MCF 10A (cell line): ENCODE results near the gene TMEM132A. TPM values are rescaled to one million over a fixed set of nuclear protein-coding genes. Genes with fewer than 3 reads are reported as not detected.

ENCODE experiments used
- Bru-seq: library from RNA; stranded (reverse); fragments of 400-500 nt; gene quantifications from one replicate; lab custom pipeline; 2021; lab: Mats Ljungman, UMichigan
- BruChase-seq, 2 experiments: library from RNA; stranded (reverse); fragments of 400-500 nt; gene quantifications; one replicate each; lab custom pipeline; 2021; lab: Mats Ljungman, UMichigan
- BruUV-seq: library from RNA; stranded (reverse); fragments of 400-500 nt; replicated peaks from 2 replicates; lab custom pipeline; 2021; lab: Mats Ljungman, UMichigan
- CTCF ChIA-PET: fragments of 300-600 bp; sonication (Branson Sonifier 250); formaldehyde crosslinking; extraction: SDS; loops from one replicate; lab custom pipeline; 2021; ENCODE audit warnings: antibody characterized with exemption, inconsistent platforms; lab: Yijun Ruan, JAX
- POLR2A ChIA-PET: fragments of 300-600, 350-650 bp; sonication (Branson Sonifier 250); formaldehyde crosslinking; extraction: SDS; loops from one replicate; lab custom pipeline; 2020; ENCODE audit warnings: antibody characterized with exemption, inconsistent platforms; lab: Yijun Ruan, JAX
- DNase-seq: peaks from one replicate; pipeline ENCODE4 v3.0.0-alpha.2; 2018; ENCODE audit not compliant: unreplicated experiment
- H3K27ac Mint-ChIP-seq: one replicate; pipeline ENCODE4 v1.8.0; 2022; ENCODE audit warnings: mild to moderate bottlenecking, low read depth, mixed read lengths; ENCODE audit not compliant: unreplicated experiment
- H3K27me3 Mint-ChIP-seq: one replicate; pipeline ENCODE4 v1.8.0; 2022; ENCODE audit warnings: mixed read lengths; ENCODE audit not compliant: insufficient read depth, unreplicated experiment
- H3K36me3 Mint-ChIP-seq: one replicate; pipeline ENCODE4 v1.8.0; 2022; ENCODE audit warnings: mild to moderate bottlenecking, moderate library complexity, mixed read lengths; ENCODE audit not compliant: insufficient read depth, unreplicated experiment
- H3K4me1 Mint-ChIP-seq: one replicate; pipeline ENCODE4 v1.8.0; 2022; ENCODE audit warnings: mixed read lengths; ENCODE audit not compliant: insufficient read depth, unreplicated experiment
- H3K4me3 Mint-ChIP-seq: one replicate; pipeline ENCODE4 v1.8.0; 2022; ENCODE audit warnings: mild to moderate bottlenecking, moderate library complexity, mixed read lengths; ENCODE audit not compliant: unreplicated experiment
- H3K9me3 Mint-ChIP-seq: one replicate; pipeline ENCODE4 v1.8.0; 2022; ENCODE audit warnings: mixed read lengths; ENCODE audit not compliant: unreplicated experiment
- CTCF ChIP-seq: fragments of 200-600 bp; IDR thresholded peaks from one replicate; pipeline ENCODE4 v1.8.0; 2022; ENCODE audit warnings: antibody characterized with exemption, mild to moderate bottlenecking; ENCODE audit not compliant: unreplicated experiment
- intact Hi-C: fragments of 100-400 bp; cut with micrococcal nuclease; formaldehyde crosslinking; loops from 2 replicates; pipeline ENCODE4 v1.14.1; 2022
- long read RNA-seq: library from polyadenylated mRNA; stranded (forward); transcript quantifications from one replicate; pipeline ENCODE4 v2.0.0, GENCODE V29; 2022
- total RNA-seq: library from RNA; stranded (reverse); gene quantifications from 2 replicates; pipeline ENCODE4 v1.2.3, GENCODE V29; 2022

TMEM132A gene
- total RNA-seq, result 20.5 and 22.5 TPM in 2 replicates
- percentile 35 among the genes with signal in this experiment for Bru-seq, nascent RNA
- BruChase-seq, experiment 1, labeled RNA remaining after a 6-hour chase, result percentile 46 among the genes with signal in this experiment
- BruChase-seq, experiment 2, labeled RNA remaining after a 2-hour chase, result percentile 36 among the genes with signal in this experiment
- long read RNA-seq, transcript TMEM132A-202 (11 exons, 3,346 nt), result major isoform, 16 of 45 reads
- long read RNA-seq, transcript TMEM132A-201 (11 exons, 3,480 nt), result minor isoform, 9 of 45 reads
- long read RNA-seq, partial matches to known transcripts, result 13 of 45 reads
- long read RNA-seq, other reads (novel, unspliced or antisense), result 6 of 45 reads

- Mint-ChIP-seq H3K4me3 (peak within 1 kb of the TSS; percentile 79), H3K27ac (no peak within 1 kb of the TSS), H3K4me1 (peaks cover 13% of the 10 kb centered on the region), H3K36me3 (peaks cover 20% of the 10 kb centered on the region), H3K27me3 (no peaks in the 10 kb centered on the region), H3K9me3 (no peaks in the 10 kb centered on the region)
- ChIA-PET POLR2A (interaction anchor here (0.6 to 1.6 kb wide), 5 partner anchors 9 to 260 kb away, joined by 3 to 10 read pairs (median 4); partner anchors contain the start of gene TMEM109), CTCF (interaction anchor here (0.5 to 0.9 kb wide), 5 partner anchors 9 to 263 kb away, joined by 3 to 5 read pairs (median 3); no protein-coding TSS in a partner anchor)
- intact Hi-C loops, result loop anchor here (1.0 kb wide), 1 partner anchor 9 kb away; no protein-coding TSS in a partner anchor
- no peak for TF ChIP-seq CTCF
- peak; percentile 72 for DNase-seq
- BruUV-seq, result no TSS peak
These were observed at the start of gene TMEM132A for GRCh38 chr11:60924110-60924905. TSS of gene TMEM132A (plus strand) at chr11:60924460. CDS start at chr11:60924634, 174 bp downstream.

- no TSS peak for BruUV-seq
- Mint-ChIP-seq H3K27ac (no peak overlapping the region), H3K4me3 (no peak overlapping the region), H3K36me3 (peaks cover 20% of the 10 kb centered on the region), H3K9me3 (no peaks in the 10 kb centered on the region), H3K4me1 (no peaks in the 10 kb centered on the region), H3K27me3 (no peaks in the 10 kb centered on the region)
- DNase-seq, result no peak
- ChIA-PET CTCF (interaction anchor here (0.6 to 1.1 kb wide), 5 partner anchors 14 to 611 kb away, joined by 3 to 4 read pairs (median 3); no protein-coding TSS in a partner anchor), POLR2A (no interaction called here)
- no peak for TF ChIP-seq CTCF
- intact Hi-C loops, result no loop called here
These were observed 48.7 kb upstream of the TMEM132A start for GRCh38 chr11:60875366-60876167.

- Mint-ChIP-seq H3K27me3 (no peaks in the 10 kb centered on the region), H3K4me1 (no peaks in the 10 kb centered on the region), H3K4me3 (no peak overlapping the region), H3K27ac (no peak overlapping the region), H3K36me3 (peaks cover 26% of the 10 kb centered on the region), H3K9me3 (no peaks in the 10 kb centered on the region)
- no peak for DNase-seq
- intact Hi-C loops, result no loop called here
- no peak for TF ChIP-seq CTCF
- no TSS peak for BruUV-seq
- ChIA-PET CTCF (interaction anchor here (0.8 to 1.5 kb wide), 3 partner anchors 14 to 254 kb away, joined by 3 to 6 read pairs (median 3); no protein-coding TSS in a partner anchor), POLR2A (no interaction called here)
These were observed 48.1 kb upstream of the TMEM132A start for GRCh38 chr11:60876168-60876485.
